HEK293 (cell line): ENCODE measurements around the gene SLIT2.

ENCODE experiments used
- CTCF ChIA-PET: fragments of 350-600 bp; formaldehyde crosslinking; extraction: SDS; loops from one replicate; lab custom pipeline; 2021; ENCODE audit warnings: antibody characterized with exemption; lab: Yijun Ruan, JAX
- POLR2A ChIA-PET: fragments of 300-600 bp; formaldehyde crosslinking; extraction: SDS; loops from one replicate; lab custom pipeline; 2020; ENCODE audit warnings: antibody characterized with exemption, inconsistent platforms; lab: Yijun Ruan, JAX
- H3K27ac ChIP-seq: fragments of 200-500 bp; sonication (Bioruptor generic); 2 replicates; pipeline ENCODE4 v1.5.1; 2014; ENCODE audit warnings: low read depth, low read length, control low read depth, inconsistent platforms; ENCODE audit errors: extremely low read depth
- H3K36me3 ChIP-seq, 2 experiments: fragments of 200-500 bp in 1 of 2; sonication (Bioruptor generic) in 1 of 2; 1 replicate in 1 of 2; 2 replicates in 1 of 2; pipeline ENCODE4 v1.5.1; 2014 to 2017; ENCODE audit warnings: inconsistent platforms in 2 of 2, low read length in 2 of 2; ENCODE audit not compliant: control insufficient read depth in 2 of 2, insufficient read depth in 1 of 2
- H3K4me1 ChIP-seq: fragments of 200-500 bp; sonication (Bioruptor generic); 2 replicates; pipeline ENCODE4 v1.5.1; 2014; ENCODE audit warnings: mild to moderate bottlenecking, low read length, inconsistent platforms; ENCODE audit not compliant: control insufficient read depth, insufficient read depth
- H3K4me3 ChIP-seq: 2 replicates; pipeline ENCODE4 v1.5.1; 2011; ENCODE audit warnings: low read depth, mild to moderate bottlenecking, control low read depth, low read length, moderate library complexity
- H3K9me3 ChIP-seq: fragments of 200-500 bp; sonication (Bioruptor generic); 2 replicates; pipeline ENCODE4 v1.5.1; 2014; ENCODE audit warnings: low read depth, low read length, inconsistent platforms; ENCODE audit not compliant: control insufficient read depth, insufficient read depth
- EGR2 ChIP-seq: fragments of 450-650 bp; formaldehyde crosslinking; IDR thresholded peaks from 2 replicates; pipeline ENCODE4 v1.5.1; 2016; ENCODE audit warnings: low read depth, missing biosample characterization, missing genetic modification characterization
- GLI4 ChIP-seq: fragments of 450-650 bp; formaldehyde crosslinking; IDR thresholded peaks from 2 replicates; pipeline ENCODE4 v1.5.1; 2016; ENCODE audit warnings: missing biosample characterization, missing genetic modification characterization
- KLF9 ChIP-seq: fragments of 450-650 bp; formaldehyde crosslinking; IDR thresholded peaks from 2 replicates; pipeline ENCODE4 v1.5.1; 2016; ENCODE audit warnings: missing biosample characterization, missing genetic modification characterization, low read depth
- MEIS1 ChIP-seq: sonication (generic); formaldehyde crosslinking; IDR thresholded peaks from 2 replicates; pipeline ENCODE4 v1.8.1; 2022; ENCODE audit warnings: missing genetic modification reagents, mild to moderate bottlenecking, borderline replicate concordance
- MYNN ChIP-seq: fragments of 450-650 bp; formaldehyde crosslinking; IDR thresholded peaks from 2 replicates; pipeline ENCODE4 v1.5.1; 2016; ENCODE audit warnings: missing biosample characterization, missing genetic modification characterization, borderline replicate concordance
- SALL2 ChIP-seq: fragments of 450-650 bp; formaldehyde crosslinking; IDR thresholded peaks from 2 replicates; pipeline ENCODE4 v1.5.0; 2017; ENCODE audit warnings: missing biosample characterization, mild to moderate bottlenecking, missing genetic modification characterization, borderline replicate concordance
- SP2 ChIP-seq: fragments of 450-650 bp; formaldehyde crosslinking; IDR thresholded peaks from 2 replicates; pipeline ENCODE4 v1.5.1; 2016; ENCODE audit warnings: missing biosample characterization, missing genetic modification characterization
- ZNF10 ChIP-seq: fragments of 450-650 bp; formaldehyde crosslinking; IDR thresholded peaks from 2 replicates; pipeline ENCODE4 v1.5.1; 2017; ENCODE audit warnings: missing biosample characterization, missing genetic modification characterization
- ZNF16 ChIP-seq: fragments of 450-650 bp; formaldehyde crosslinking; IDR thresholded peaks from 2 replicates; pipeline ENCODE4 v1.5.1; 2016; ENCODE audit warnings: low read depth, missing biosample characterization, missing genetic modification characterization
- ZNF169 ChIP-seq: fragments of 450-650 bp; formaldehyde crosslinking; IDR thresholded peaks from 2 replicates; pipeline ENCODE4 v1.5.1; 2016; ENCODE audit warnings: missing biosample characterization, missing genetic modification characterization
- ZNF211 ChIP-seq: fragments of 450-650 bp; formaldehyde crosslinking; IDR thresholded peaks from 2 replicates; pipeline ENCODE4 v1.5.1; 2016; ENCODE audit warnings: low read depth, missing biosample characterization, missing genetic modification characterization
- ZNF214 ChIP-seq: fragments of 450-650 bp; formaldehyde crosslinking; IDR thresholded peaks from 2 replicates; pipeline ENCODE4 v1.5.1; 2017; ENCODE audit warnings: missing biosample characterization, mild to moderate bottlenecking, missing genetic modification characterization, borderline replicate concordance
- ZNF248 ChIP-seq: fragments of 450-650 bp; formaldehyde crosslinking; IDR thresholded peaks from 2 replicates; pipeline ENCODE4 v1.5.1; 2017; ENCODE audit warnings: missing biosample characterization, missing genetic modification characterization
- ZNF302 ChIP-seq: fragments of 450-650 bp; formaldehyde crosslinking; IDR thresholded peaks from 2 replicates; pipeline ENCODE4 v1.5.1; 2016; ENCODE audit warnings: missing biosample characterization, missing genetic modification characterization, low read depth
- ZNF335 ChIP-seq: fragments of 450-650 bp; formaldehyde crosslinking; conservative IDR thresholded peaks from 2 replicates; pipeline ENCODE4 v1.5.1; 2016; ENCODE audit warnings: missing biosample characterization, missing genetic modification characterization
- ZNF366 ChIP-seq: fragments of 450-650 bp; formaldehyde crosslinking; conservative IDR thresholded peaks from 2 replicates; pipeline ENCODE4 v1.5.1; 2016; ENCODE audit warnings: missing biosample characterization, missing genetic modification characterization
- ZNF433 ChIP-seq: fragments of 450-650 bp; formaldehyde crosslinking; IDR thresholded peaks from 2 replicates; pipeline ENCODE4 v1.5.1; 2016; ENCODE audit warnings: missing biosample characterization, missing genetic modification characterization, low read depth
- ZNF555 ChIP-seq: fragments of 450-650 bp; formaldehyde crosslinking; conservative IDR thresholded peaks from 2 replicates; pipeline ENCODE4 v1.5.1; 2017; ENCODE audit warnings: missing biosample characterization, mild to moderate bottlenecking, missing genetic modification characterization, inconsistent platforms
- ZNF585B ChIP-seq: fragments of 450-650 bp; formaldehyde crosslinking; IDR thresholded peaks from 2 replicates; pipeline ENCODE4 v1.5.1; 2016; ENCODE audit warnings: missing biosample characterization, missing genetic modification characterization
- ZNF600 ChIP-seq: fragments of 450-650 bp; formaldehyde crosslinking; IDR thresholded peaks from 2 replicates; pipeline ENCODE4 v1.5.1; 2016; ENCODE audit warnings: missing biosample characterization, missing genetic modification characterization
- ZNF610 ChIP-seq: fragments of 450-650 bp; formaldehyde crosslinking; IDR thresholded peaks from 2 replicates; pipeline ENCODE4 v1.5.1; 2016; ENCODE audit warnings: missing biosample characterization, missing genetic modification characterization, borderline replicate concordance
- ZNF626 ChIP-seq: fragments of 450-650 bp; sonication (Bioruptor Pico); formaldehyde crosslinking; IDR thresholded peaks from 2 replicates; pipeline ENCODE4 v1.5.1; 2018; ENCODE audit warnings: missing biosample characterization, missing genetic modification characterization, inconsistent platforms
- ZNF791 ChIP-seq: fragments of 450-650 bp; formaldehyde crosslinking; IDR thresholded peaks from 2 replicates; pipeline ENCODE4 v1.5.1; 2016; ENCODE audit warnings: missing biosample characterization, missing genetic modification characterization
- ZNF837 ChIP-seq: fragments of 450-650 bp; formaldehyde crosslinking; IDR thresholded peaks from 2 replicates; pipeline ENCODE4 v1.5.1; 2016; ENCODE audit warnings: missing biosample characterization, missing genetic modification characterization
- ZXDB ChIP-seq: fragments of 450-650 bp; formaldehyde crosslinking; IDR thresholded peaks from 2 replicates; pipeline ENCODE4 v1.5.1; 2016; ENCODE audit warnings: missing biosample characterization, missing genetic modification characterization
- TF ChIP-seq, protein P1 (sequence below): fragments of 450-650 bp; formaldehyde crosslinking; IDR thresholded peaks from 2 replicates; pipeline ENCODE4 v1.5.1; 2016; ENCODE audit warnings: missing biosample characterization, missing genetic modification characterization, borderline replicate concordance
- TF ChIP-seq, protein P2 (sequence below): fragments of 450-650 bp; formaldehyde crosslinking; optimal IDR thresholded peaks from 2 replicates; pipeline ENCODE3; 2016; ENCODE audit warnings: missing biosample characterization, mild to moderate bottlenecking, missing genetic modification characterization
- TF ChIP-seq, protein P3 (sequence below): fragments of 450-650 bp; formaldehyde crosslinking; IDR thresholded peaks from 2 replicates; pipeline ENCODE4 v1.5.1; 2016; ENCODE audit warnings: missing biosample characterization, missing genetic modification characterization
- TF ChIP-seq, protein P4 (sequence below): fragments of 450-650 bp; formaldehyde crosslinking; IDR thresholded peaks from 2 replicates; pipeline ENCODE4 v1.5.1; 2016; ENCODE audit warnings: missing biosample characterization, missing genetic modification characterization

The SLIT2 gene

DNA sequence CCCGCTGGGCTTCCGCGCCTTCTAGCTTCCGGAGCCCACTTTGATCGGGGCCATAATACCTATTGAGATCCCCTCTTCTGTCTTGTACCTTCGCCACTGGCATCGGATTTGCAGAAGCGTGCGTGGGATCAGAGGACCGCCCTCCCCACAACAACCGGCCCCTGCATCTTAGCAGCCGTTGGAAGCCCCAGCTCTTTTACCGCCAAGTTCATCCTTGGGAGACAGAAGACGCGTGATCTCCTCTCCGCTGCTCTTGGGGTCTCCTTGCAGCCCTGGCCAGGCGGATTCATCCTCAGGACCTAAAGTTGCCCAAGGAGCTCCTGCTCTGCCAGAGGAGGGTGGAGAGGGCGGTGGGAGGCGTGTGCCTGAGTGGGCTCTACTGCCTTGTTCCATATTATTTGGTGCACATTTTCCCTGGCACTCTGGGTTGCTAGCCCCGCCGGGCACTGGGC lies 1.6 kb downstream of the SLIT2 start:
- Histone ChIP-seq H3K4me3 (peak overlapping the region; percentile 84), H3K27ac (peak overlapping the region; percentile 94; the same call in 1 of the 2 replicates), H3K4me1 (0 out of 2 replicates have a peak, but pooled peaks cover 3% of the 10 kb centered on the region), H3K36me3 (peaks cover 0 to 55% of the 10 kb centered on the region in 2 experiments; a peak in 1 of 3 replicates), H3K9me3 (no peaks in the 10 kb centered on the region)
- CTCF ChIA-PET = interaction anchor here (0.7 kb wide), 1 partner anchor 12 kb away, joined by 3 read pairs; no protein-coding TSS in a partner anchor
- POLR2A ChIA-PET = interaction anchor here (1.2 to 3.6 kb wide), 10 partner anchors 12 to 432 kb away, joined by 3 to 26 read pairs (median 4); no protein-coding TSS in a partner anchor
- TF ChIP-seq ZNF600 (tag by site-specific recombination) (no peak), ZNF16 (tag by site-specific recombination) (no peak), ZNF555 (tag by site-specific recombination) (no peak), MYNN (no peak), ZNF335 (peak; percentile 97)
- TF ChIP-seq, protein P1, sequence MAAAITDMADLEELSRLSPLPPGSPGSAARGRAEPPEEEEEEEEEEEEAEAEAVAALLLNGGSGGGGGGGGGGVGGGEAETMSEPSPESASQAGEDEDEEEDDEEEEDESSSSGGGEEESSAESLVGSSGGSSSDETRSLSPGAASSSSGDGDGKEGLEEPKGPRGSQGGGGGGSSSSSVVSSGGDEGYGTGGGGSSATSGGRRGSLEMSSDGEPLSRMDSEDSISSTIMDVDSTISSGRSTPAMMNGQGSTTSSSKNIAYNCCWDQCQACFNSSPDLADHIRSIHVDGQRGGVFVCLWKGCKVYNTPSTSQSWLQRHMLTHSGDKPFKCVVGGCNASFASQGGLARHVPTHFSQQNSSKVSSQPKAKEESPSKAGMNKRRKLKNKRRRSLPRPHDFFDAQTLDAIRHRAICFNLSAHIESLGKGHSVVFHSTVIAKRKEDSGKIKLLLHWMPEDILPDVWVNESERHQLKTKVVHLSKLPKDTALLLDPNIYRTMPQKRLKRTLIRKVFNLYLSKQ = no peak
- TF ChIP-seq, protein P2, sequence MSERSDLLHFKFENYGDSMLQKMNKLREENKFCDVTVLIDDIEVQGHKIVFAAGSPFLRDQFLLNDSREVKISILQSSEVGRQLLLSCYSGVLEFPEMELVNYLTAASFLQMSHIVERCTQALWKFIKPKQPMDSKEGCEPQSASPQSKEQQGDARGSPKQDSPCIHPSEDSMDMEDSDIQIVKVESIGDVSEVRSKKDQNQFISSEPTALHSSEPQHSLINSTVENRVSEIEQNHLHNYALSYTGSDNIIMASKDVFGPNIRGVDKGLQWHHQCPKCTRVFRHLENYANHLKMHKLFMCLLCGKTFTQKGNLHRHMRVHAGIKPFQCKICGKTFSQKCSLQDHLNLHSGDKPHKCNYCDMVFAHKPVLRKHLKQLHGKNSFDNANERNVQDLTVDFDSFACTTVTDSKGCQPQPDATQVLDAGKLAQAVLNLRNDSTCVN = peak; percentile 30

DNA sequence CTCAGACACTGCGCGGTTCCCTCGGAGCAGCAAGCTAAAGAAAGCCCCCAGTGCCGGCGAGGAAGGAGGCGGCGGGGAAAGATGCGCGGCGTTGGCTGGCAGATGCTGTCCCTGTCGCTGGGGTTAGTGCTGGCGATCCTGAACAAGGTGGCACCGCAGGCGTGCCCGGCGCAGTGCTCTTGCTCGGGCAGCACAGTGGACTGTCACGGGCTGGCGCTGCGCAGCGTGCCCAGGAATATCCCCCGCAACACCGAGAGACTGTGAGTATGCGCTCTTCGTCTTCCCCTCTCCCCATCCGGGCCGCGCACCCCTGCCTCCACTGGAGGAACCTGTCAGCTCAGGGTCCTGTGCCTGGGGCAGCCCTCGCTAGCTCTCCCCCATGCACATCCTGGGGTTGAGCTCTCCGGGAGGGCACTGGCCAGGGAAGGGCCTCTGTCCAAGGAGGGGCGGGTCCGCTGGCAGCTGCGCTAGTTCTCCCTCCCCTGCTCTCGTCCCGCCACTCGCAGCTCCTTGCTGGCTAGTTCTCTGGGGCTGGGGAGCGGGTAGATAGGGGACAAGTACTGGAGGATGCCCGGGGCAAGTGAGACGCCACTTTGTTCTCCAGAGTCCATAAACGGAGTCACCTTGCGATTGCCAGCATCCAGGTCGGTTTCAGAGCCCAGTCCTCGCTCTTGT lies 2.2 kb downstream of the SLIT2 start:
- peak overlapping the region; percentile 84 for H3K4me3 ChIP-seq
- ChIA-PET POLR2A (interaction anchor here (0.6 to 3.6 kb wide), 8 partner anchors 11 to 112 kb away, joined by 3 to 26 read pairs (median 3); no protein-coding TSS in a partner anchor), CTCF (interaction anchor here (0.7 kb wide), 1 partner anchor 12 kb away, joined by 3 read pairs; no protein-coding TSS in a partner anchor)
- TF ChIP-seq ZNF10 (no peak), ZNF610 (tag by site-specific recombination) (no peak), GLI4 (no peak), ZNF433 (tag by site-specific recombination) (no peak), SP2 (peak; percentile 43), ZNF837 (tag by site-specific recombination) (no peak), EGR2 (tag by site-specific recombination) (no peak), ZNF302 (no peak), ZNF366 (no peak), ZNF169 (tag by site-specific recombination) (no peak), KLF9 (tag by site-specific recombination) (no peak), MEIS1 (no peak), ZNF214 (no peak), ZNF211 (tag by site-specific recombination) (no peak), ZXDB (tag by site-specific recombination) (no peak), ZNF600 (tag by site-specific recombination) (peak; percentile 65), SALL2 (tag by site-specific recombination) (no peak), ZNF248 (tag by site-specific recombination) (no peak), ZNF626 (no peak), ZNF585B (tag by site-specific recombination) (no peak), ZNF791 (tag by site-specific recombination) (no peak)
- TF ChIP-seq, protein P3, sequence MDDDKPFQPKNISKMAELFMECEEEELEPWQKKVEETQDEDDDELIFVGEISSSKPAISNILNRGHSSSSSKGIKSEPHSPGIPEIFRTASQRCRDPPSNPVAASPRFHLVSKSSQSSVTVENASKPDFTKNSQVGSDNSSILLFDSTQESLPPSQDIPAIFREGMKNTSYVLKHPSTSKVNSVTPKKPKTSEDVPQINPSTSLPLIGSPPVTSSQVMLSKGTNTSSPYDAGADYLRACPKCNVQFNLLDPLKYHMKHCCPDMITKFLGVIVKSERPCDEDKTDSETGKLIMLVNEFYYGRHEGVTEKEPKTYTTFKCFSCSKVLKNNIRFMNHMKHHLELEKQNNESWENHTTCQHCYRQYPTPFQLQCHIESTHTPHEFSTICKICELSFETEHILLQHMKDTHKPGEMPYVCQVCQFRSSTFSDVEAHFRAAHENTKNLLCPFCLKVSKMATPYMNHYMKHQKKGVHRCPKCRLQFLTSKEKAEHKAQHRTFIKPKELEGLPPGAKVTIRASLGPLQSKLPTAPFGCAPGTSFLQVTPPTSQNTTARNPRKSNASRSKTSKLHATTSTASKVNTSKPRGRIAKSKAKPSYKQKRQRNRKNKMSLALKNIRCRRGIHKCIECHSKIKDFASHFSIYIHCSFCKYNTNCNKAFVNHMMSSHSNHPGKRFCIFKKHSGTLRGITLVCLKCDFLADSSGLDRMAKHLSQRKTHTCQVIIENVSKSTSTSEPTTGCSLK (tag by site-specific recombination) = no peak
- TF ChIP-seq, protein P4, sequence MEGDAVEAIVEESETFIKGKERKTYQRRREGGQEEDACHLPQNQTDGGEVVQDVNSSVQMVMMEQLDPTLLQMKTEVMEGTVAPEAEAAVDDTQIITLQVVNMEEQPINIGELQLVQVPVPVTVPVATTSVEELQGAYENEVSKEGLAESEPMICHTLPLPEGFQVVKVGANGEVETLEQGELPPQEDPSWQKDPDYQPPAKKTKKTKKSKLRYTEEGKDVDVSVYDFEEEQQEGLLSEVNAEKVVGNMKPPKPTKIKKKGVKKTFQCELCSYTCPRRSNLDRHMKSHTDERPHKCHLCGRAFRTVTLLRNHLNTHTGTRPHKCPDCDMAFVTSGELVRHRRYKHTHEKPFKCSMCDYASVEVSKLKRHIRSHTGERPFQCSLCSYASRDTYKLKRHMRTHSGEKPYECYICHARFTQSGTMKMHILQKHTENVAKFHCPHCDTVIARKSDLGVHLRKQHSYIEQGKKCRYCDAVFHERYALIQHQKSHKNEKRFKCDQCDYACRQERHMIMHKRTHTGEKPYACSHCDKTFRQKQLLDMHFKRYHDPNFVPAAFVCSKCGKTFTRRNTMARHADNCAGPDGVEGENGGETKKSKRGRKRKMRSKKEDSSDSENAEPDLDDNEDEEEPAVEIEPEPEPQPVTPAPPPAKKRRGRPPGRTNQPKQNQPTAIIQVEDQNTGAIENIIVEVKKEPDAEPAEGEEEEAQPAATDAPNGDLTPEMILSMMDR (tag by site-specific recombination) = 0 out of 2 replicates have a peak, but pooled peaks have one; percentile 12

More for the DNA sequence above, 2.2 kb downstream of the SLIT2 start:
- 0 out of 2 replicates have a peak, but pooled peaks cover 3% of the 10 kb centered on the region for H3K4me1 ChIP-seq
- peak overlapping the region; percentile 94 for H3K27ac ChIP-seq
- peaks cover 0 to 55% of the 10 kb centered on the region in 2 experiments; a peak in 2 of 3 replicates for H3K36me3 ChIP-seq
- H3K9me3 ChIP-seq = no peaks in the 10 kb centered on the region
